ENCODE results near the gene CCDC81.
"Not testable (repeated sequence)": the region's sequence is repeated elsewhere in the genome, so short reads cannot be mapped to it uniquely, and the experiment has no call there.

CCDC81 gene

GRCh38 chr11:86374586-86374985, at the start of gene CCDC81:
TSS of gene CCDC81 (plus strand) at chr11:86374887. CDS start at chr11:86375164, 277 bp downstream.
- H3K27me3 Mint-ChIP-seq: peaks cover 1% of the 10 kb centered on the region
- no peak within 1 kb of the TSS for H3K27ac Mint-ChIP-seq
- no peak for DNase-seq (ENCODE audit: low spot score in 2 of 2)
- no peak within 1 kb of the TSS for H3K4me3 Mint-ChIP-seq
- no peaks in the 10 kb centered on the region for H3K4me1 Mint-ChIP-seq
- H3K9me3 Mint-ChIP-seq: peaks cover 4% of the 10 kb centered on the region
- H3K36me3 Mint-ChIP-seq: peaks cover 4% of the 10 kb centered on the region
- ATAC-seq (ENCODE audit: low read depth): no peak

GRCh38 chr11:86335131-86335767, 39.4 kb upstream of the CCDC81 start:
- Mint-ChIP-seq H3K27ac (no peak overlapping the region), H3K27me3 (no peaks in the 10 kb centered on the region)
- no peak for ATAC-seq (ENCODE audit: low read depth)

GRCh38 chr11:86337227-86337626, 37.5 kb upstream of the CCDC81 start:
- H3K27me3 Mint-ChIP-seq: no peaks in the 10 kb centered on the region
- no peak for DNase-seq (ENCODE audit: low spot score in 2 of 2)
- no peak overlapping the region for H3K4me3 Mint-ChIP-seq
- ATAC-seq (ENCODE audit: low read depth): no peak
- no peak overlapping the region for H3K27ac Mint-ChIP-seq
- peaks cover 3% of the 10 kb centered on the region for H3K4me1 Mint-ChIP-seq
- H3K9me3 Mint-ChIP-seq: peaks cover 2% of the 10 kb centered on the region
- peaks cover 47% of the 10 kb centered on the region for H3K36me3 Mint-ChIP-seq

More at GRCh38 chr11:86335131-86335767, 39.4 kb upstream of the CCDC81 start:
- Mint-ChIP-seq H3K4me1 (no peaks in the 10 kb centered on the region), H3K9me3 (peaks cover 2% of the 10 kb centered on the region), H3K36me3 (peaks cover 38% of the 10 kb centered on the region), H3K4me3 (no peak overlapping the region)
- DNase-seq (ENCODE audit: low spot score in 2 of 2): no peak

- H3K9me3 Mint-ChIP-seq: no peaks in the 10 kb centered on the region
- DNase-seq (ENCODE audit: low spot score in 2 of 2): no peak
- H3K36me3 Mint-ChIP-seq: peaks cover 42% of the 10 kb centered on the region
- H3K27ac Mint-ChIP-seq: no peak overlapping the region
- H3K4me3 Mint-ChIP-seq: no peak overlapping the region
- no peaks in the 10 kb centered on the region for H3K27me3 Mint-ChIP-seq
- peaks cover 6% of the 10 kb centered on the region for H3K4me1 Mint-ChIP-seq
- no peak for ATAC-seq (ENCODE audit: low read depth)
These were observed 33.3 kb upstream of the CCDC81 start for GRCh38 chr11:86341382-86341781.

- Mint-ChIP-seq H3K4me3 (no peak overlapping the region), H3K4me1 (peaks cover 4% of the 10 kb centered on the region), H3K27me3 (no peaks in the 10 kb centered on the region), H3K9me3 (no peaks in the 10 kb centered on the region), H3K36me3 (peaks cover 15% of the 10 kb centered on the region), H3K27ac (no peak overlapping the region)
- no peak for ATAC-seq (ENCODE audit: low read depth)
- DNase-seq (ENCODE audit: low spot score in 2 of 2): no peak
These were observed 28.2 kb upstream of the CCDC81 start for GRCh38 chr11:86346513-86346912.

- DNase-seq (ENCODE audit: low spot score in 2 of 2) (no peak), ATAC-seq (ENCODE audit: low read depth) (no peak)
- H3K27ac Mint-ChIP-seq: no peak overlapping the region
- no peaks in the 10 kb centered on the region for H3K4me1 Mint-ChIP-seq
- no peak overlapping the region for H3K4me3 Mint-ChIP-seq
- no peaks in the 10 kb centered on the region for H3K9me3 Mint-ChIP-seq
- peaks cover 1% of the 10 kb centered on the region for H3K27me3 Mint-ChIP-seq
- no peaks in the 10 kb centered on the region for H3K36me3 Mint-ChIP-seq
These were observed 19.4 kb upstream of the CCDC81 start for GRCh38 chr11:86355256-86355655.

GRCh38 chr11:86357412-86357811, 17.3 kb upstream of the CCDC81 start:
- not testable (repeated sequence) for H3K27ac Mint-ChIP-seq; H3K9me3 Mint-ChIP-seq; ATAC-seq (ENCODE audit: low read depth); H3K4me3 Mint-ChIP-seq; H3K36me3 Mint-ChIP-seq; DNase-seq (ENCODE audit: low spot score in 2 of 2); H3K27me3 Mint-ChIP-seq; H3K4me1 Mint-ChIP-seq

GRCh38 chr11:86358720-86359119, 16.0 kb upstream of the CCDC81 start:
- Mint-ChIP-seq H3K27ac (no peak overlapping the region), H3K4me3 (no peak overlapping the region), H3K36me3 (peaks cover 2% of the 10 kb centered on the region), H3K4me1 (no peaks in the 10 kb centered on the region), H3K27me3 (peaks cover 1% of the 10 kb centered on the region), H3K9me3 (peaks cover 3% of the 10 kb centered on the region)
- no peak for DNase-seq (ENCODE audit: low spot score in 2 of 2)
- ATAC-seq (ENCODE audit: low read depth): no peak

- peaks cover 3% of the 10 kb centered on the region for H3K9me3 Mint-ChIP-seq
- peaks cover 1% of the 10 kb centered on the region for H3K27me3 Mint-ChIP-seq
- H3K4me3 Mint-ChIP-seq: no peak overlapping the region
- H3K4me1 Mint-ChIP-seq: no peaks in the 10 kb centered on the region
- H3K27ac Mint-ChIP-seq: no peak overlapping the region
- ATAC-seq (ENCODE audit: low read depth): no peak
- no peak for DNase-seq (ENCODE audit: low spot score in 2 of 2)
- H3K36me3 Mint-ChIP-seq: peaks cover 2% of the 10 kb centered on the region
These were observed 13.8 kb upstream of the CCDC81 start for GRCh38 chr11:86360775-86361395.

- no peaks in the 10 kb centered on the region for H3K27me3 Mint-ChIP-seq
- DNase-seq (ENCODE audit: low spot score in 2 of 2): no peak
- no peak overlapping the region for H3K4me3 Mint-ChIP-seq
- H3K36me3 Mint-ChIP-seq: peaks cover 2% of the 10 kb centered on the region
- H3K4me1 Mint-ChIP-seq: no peaks in the 10 kb centered on the region
- peaks cover 3% of the 10 kb centered on the region for H3K9me3 Mint-ChIP-seq
- H3K27ac Mint-ChIP-seq: no peak overlapping the region
- ATAC-seq (ENCODE audit: low read depth): no peak
These were observed 11.3 kb upstream of the CCDC81 start for GRCh38 chr11:86363424-86363823.

GRCh38 chr11:86365546-86365945, 9.1 kb upstream of the CCDC81 start:
- Mint-ChIP-seq H3K4me1 (no peaks in the 10 kb centered on the region), H3K9me3 (peaks cover 3% of the 10 kb centered on the region), H3K36me3 (peaks cover 2% of the 10 kb centered on the region), H3K27ac (no peak overlapping the region), H3K4me3 (no peak overlapping the region), H3K27me3 (no peaks in the 10 kb centered on the region)
- DNase-seq (ENCODE audit: low spot score in 2 of 2) (no peak), ATAC-seq (ENCODE audit: low read depth) (no peak)

GRCh38 chr11:86369668-86370067, 5.0 kb upstream of the CCDC81 start:
- H3K4me3 Mint-ChIP-seq: no peak overlapping the region
- DNase-seq (ENCODE audit: low spot score in 2 of 2): no peak
- no peaks in the 10 kb centered on the region for H3K36me3 Mint-ChIP-seq
- H3K4me1 Mint-ChIP-seq: no peaks in the 10 kb centered on the region
- no peaks in the 10 kb centered on the region for H3K9me3 Mint-ChIP-seq
- no peak for ATAC-seq (ENCODE audit: low read depth)
- peaks cover under 1% of the 10 kb centered on the region for H3K27me3 Mint-ChIP-seq
- H3K27ac Mint-ChIP-seq: no peak overlapping the region

GRCh38 chr11:86370171-86370570, 4.5 kb upstream of the CCDC81 start:
- peaks cover 1% of the 10 kb centered on the region for H3K27me3 Mint-ChIP-seq
- no peak for ATAC-seq (ENCODE audit: low read depth)
- H3K4me3 Mint-ChIP-seq: no peak overlapping the region
- no peaks in the 10 kb centered on the region for H3K36me3 Mint-ChIP-seq
- no peak for DNase-seq (ENCODE audit: low spot score in 2 of 2)
- no peak overlapping the region for H3K27ac Mint-ChIP-seq
- no peaks in the 10 kb centered on the region for H3K4me1 Mint-ChIP-seq
- H3K9me3 Mint-ChIP-seq: no peaks in the 10 kb centered on the region

GRCh38 chr11:86370922-86371594, 3.6 kb upstream of the CCDC81 start:
- DNase-seq (ENCODE audit: low spot score in 2 of 2) (no peak), ATAC-seq (ENCODE audit: low read depth) (no peak)
- Mint-ChIP-seq H3K36me3 (peaks cover 3% of the 10 kb centered on the region), H3K27me3 (peaks cover 1% of the 10 kb centered on the region), H3K4me1 (no peaks in the 10 kb centered on the region), H3K27ac (no peak overlapping the region), H3K4me3 (no peak overlapping the region), H3K9me3 (peaks cover 2% of the 10 kb centered on the region)
